GM03348 (cell line): ENCODE measurements around the gene SHOX.
"Not testable (repeated sequence)": the region's sequence is repeated elsewhere in the genome, so short reads cannot be mapped to it uniquely, and the experiment has no call there.

Experiments used
- DNase-seq: peaks from one replicate; pipeline ENCODE4 v3.0.0; 2012; ENCODE audit warnings: low spot score

SHOX gene

DNA sequence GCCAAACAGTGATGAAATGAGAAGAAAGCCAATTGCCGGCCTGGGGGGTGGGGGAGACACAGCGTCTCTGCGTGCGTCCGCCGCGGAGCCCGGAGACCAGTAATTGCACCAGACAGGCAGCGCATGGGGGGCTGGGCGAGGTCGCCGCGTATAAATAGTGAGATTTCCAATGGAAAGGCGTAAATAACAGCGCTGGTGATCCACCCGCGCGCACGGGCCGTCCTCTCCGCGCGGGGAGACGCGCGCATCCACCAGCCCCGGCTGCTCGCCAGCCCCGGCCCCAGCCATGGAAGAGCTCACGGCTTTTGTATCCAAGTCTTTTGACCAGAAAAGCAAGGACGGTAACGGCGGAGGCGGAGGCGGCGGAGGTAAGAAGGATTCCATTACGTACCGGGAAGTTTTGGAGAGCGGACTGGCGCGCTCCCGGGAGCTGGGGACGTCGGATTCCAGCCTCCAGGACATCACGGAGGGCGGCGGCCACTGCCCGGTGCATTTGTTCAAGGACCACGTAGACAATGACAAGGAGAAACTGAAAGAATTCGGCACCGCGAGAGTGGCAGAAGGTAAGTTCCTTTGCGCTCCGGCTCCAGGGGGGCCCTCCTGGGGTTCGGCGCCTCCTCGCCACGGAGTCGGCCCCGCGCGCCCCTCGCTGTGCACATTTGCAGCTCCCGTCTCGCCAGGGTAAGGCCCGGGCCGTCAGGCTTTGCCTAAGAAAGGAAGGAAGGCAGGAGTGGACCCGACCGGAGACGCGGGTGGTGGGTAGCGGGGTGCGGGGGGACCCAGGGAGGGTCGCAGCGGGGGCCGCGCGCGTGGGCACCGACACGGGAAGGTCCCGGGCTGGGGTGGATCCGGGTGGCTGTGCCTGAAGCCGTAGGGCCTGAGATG is at the start of gene SHOX:
SHOX (plus strand) TSS at position 180 of the 885 bp plus-strand sequence; CDS start at position 287, 107 bp downstream.
- no peak for DNase-seq

DNA sequence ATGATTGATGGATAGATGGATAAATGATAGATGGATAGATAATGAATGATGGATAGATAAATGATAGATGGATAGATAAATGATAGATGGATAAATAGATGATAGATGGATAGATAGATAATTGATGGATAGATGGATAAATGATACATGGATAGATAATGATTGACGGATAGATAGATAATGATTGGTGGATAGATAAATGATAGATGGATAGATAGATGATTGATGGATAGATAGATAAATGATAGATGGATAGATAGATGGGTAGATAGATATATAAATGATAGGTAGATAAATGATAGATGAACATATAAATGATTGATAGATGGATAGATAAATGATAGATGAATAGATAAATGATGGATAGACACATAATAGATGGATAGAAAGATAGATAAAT is 49.5 kb upstream of the SHOX start:
- DNase-seq, result no peak

DNA sequence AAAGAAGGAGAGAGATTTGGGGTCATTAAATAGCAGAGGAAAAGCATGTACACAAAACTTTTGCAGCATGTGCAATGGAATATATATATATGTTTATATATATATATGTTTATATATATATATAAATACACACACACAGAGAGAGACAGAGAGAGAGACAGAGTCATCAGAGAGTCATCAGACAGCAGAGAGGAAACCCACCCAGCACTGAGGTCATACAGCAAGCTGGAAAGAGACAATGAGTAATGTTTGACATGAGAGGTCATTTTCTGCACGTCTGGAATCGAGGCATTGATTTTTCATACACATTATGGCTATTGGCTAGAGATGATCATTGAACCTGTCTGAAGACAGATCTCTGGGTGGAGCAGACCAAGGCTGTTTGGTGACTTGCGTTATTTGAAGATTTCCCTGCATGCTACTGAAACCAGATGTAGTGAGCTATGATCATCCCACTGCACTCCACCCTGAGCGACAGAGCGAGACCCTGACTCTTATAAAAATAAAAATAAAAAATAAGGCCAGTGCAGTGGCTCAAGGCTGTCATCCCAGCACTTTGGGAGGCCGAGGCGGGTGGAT is 48.8 kb upstream of the SHOX start:
- DNase-seq, result no peak

DNA sequence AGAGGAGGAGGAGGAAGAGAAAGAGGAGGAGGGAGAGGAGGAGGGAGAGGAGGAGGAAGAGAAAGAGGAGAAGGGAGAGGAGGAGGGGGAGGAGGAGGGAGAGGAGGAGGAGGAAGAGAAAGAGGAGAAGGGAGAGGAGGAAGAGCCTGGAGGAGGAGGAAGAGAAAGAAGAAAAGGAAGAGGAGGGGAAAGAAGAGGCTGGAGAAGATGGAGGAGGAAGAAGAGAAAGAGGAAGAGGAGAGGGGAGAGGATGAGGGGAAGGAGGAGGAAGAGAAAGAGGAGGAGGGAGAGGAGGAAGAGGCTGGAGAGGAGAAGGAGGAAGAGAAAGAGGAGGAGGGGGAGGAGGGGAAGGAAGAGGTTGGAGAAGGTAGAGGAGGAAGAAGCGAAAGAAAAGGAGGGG is 46.0 kb upstream of the SHOX start:
- DNase-seq, result no peak

DNA sequence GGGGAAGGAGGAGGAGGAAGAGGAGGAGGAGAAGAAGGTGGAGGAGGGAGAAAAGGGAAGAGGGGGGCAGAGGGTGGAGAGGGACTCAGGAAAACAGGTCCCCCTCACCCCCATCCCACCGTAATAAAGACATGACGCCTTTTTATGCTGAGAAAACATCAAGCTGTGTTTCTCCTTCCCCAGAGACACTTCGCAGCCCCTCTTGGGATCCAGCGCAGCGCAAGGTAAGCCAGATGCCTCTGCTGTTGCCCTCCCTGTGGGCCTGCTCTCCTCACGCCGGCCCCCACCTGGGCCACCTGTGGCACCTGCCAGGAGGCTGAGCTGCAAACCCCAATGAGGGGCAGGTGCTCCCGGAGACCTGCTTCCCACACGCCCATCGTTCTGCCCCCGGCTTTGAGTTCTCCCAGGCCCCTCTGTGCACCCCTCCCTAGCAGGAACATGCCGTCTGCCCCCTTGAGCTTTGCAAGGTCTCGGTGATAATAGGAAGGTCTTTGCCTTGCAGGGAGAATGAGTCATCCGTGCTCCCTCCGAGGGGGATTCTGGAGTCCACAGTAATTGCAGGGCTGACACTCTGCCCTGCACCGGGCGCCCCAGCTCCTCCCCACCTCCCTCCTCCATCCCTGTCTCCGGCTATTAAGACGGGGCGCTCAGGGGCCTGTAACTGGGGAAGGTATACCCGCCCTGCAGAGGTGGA is 45.3 kb upstream of the SHOX start:
- DNase-seq, result no peak

DNA sequence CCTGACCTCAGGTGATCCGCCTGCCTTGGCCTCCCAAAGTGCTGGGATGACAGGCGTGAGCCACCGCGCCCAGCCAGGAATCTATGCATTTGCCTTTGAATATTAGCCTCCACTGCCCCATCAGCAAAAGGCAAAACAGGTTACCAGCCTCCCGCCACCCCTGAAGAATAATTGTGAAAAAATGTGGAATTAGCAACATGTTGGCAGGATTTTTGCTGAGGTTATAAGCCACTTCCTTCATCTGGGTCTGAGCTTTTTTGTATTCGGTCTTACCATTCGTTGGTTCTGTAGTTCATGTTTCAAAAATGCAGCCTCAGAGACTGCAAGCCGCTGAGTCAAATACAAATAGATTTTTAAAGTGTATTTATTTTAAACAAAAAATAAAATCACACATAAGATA is 44.2 kb upstream of the SHOX start:
- no peak for DNase-seq

DNA sequence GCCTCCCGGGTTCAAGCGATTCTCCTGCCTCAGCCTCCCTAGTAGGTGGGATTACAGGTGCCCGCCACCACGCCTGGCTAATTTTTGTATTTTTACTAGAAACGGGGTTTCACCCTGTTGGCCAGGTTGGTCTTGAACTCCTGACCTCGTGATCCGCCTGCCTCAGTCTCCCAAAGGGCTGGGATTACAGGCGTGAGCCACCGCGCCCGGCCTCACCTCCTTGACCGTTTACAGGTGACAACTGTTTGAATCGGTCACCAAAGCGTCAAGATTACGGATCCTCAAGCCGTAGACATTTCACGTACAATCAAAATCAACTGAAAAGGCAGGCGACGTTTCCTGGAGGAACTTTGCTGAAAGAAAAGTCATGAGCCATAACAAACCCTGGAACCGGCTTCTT is 41.3 kb upstream of the SHOX start:
- DNase-seq, result not testable (repeated sequence)

DNA sequence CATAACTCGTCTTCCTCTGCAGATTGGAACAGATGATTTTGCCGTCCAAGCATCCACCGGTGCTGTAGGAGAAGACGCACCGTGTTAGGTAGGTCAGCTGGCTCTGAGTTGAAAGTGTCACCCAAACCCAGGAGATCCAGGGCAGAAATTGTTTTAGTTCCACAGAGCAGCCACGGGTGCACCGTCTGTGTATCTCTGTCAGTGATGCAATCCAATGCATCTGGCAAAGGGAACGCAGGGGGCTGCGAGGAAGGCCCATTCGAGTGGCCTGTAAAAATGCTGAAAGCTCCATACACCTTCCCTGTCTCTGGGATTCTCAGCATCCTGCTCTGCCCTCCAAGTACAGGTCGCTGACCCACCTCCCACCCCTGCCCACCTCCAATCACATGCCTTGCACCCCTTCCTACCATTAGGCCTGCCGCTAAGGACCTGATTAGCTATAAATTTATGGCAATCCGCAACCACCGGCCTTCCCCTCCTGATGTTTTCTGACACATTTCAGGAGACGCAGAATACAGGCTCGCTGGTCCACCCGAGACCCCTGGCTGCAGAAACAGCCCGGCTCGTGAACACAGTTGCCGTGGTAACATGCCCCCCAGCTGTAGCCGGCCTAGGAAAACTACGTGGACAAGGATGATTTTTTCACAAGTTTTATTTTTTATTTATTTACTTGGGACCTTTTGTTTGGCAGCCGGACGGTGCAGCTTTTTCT is 39.7 kb upstream of the SHOX start:
- DNase-seq, result no peak

DNA sequence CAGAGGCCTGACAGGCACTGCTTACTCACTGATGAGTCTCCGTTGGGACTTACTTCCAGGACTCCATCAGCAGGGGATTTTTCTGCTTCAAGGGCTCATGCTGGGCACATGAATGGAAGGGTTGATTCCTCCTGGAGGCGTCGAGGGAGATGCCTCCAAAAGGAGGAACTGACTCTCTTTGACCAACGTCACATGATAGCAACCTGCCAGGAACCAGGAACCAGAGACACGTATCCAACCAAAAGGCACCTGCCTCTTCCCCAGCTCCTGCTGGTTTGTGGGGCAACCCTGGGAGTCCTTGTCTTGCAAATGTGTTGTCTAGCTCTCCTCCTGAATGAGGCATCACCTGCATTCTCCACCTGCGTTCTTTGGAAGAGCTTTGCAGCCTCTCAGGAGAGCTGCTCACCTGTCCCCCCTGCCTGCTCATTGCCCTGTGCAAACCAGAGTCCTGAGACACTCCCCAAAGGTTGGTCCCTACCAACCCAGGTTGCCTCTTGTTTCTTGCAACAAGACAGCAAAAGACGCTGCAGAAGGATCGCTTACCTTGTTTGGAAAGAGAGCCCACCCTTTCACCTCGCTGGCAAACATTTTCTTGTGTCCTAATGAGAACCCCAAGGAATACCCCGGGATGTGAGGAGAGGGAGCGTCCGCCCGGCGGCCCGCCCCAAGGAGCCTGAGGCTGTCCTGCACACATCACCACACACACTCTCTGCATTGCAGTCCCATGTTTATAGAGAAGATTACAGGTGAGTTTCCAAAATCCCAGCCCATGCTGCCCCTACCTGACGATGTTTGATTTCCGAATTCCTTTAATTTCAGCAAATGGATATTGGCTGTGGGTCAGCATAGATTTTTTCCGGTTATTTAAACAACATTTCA is 30.5 kb upstream of the SHOX start:
- no peak for DNase-seq

DNA sequence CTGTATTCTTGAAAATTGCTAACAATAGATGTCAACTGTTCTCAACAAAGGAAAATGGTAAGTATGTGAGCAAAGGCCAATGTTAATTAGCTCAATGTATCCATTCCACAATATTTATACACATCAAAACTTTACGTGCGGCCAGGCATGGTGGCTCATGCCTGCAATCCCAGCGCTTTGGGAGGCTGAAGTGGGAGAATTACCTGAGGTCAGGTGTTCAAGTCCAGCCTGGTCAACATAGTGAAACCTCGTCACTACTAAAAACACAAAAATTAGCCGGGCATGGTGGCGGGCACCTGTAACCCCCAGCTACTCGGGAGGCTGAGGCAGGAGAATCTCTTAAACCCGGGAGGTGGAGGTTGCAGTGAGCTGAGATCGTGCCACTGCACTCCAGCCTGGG is 27.6 kb upstream of the SHOX start:
- DNase-seq, result not testable (repeated sequence)

DNA sequence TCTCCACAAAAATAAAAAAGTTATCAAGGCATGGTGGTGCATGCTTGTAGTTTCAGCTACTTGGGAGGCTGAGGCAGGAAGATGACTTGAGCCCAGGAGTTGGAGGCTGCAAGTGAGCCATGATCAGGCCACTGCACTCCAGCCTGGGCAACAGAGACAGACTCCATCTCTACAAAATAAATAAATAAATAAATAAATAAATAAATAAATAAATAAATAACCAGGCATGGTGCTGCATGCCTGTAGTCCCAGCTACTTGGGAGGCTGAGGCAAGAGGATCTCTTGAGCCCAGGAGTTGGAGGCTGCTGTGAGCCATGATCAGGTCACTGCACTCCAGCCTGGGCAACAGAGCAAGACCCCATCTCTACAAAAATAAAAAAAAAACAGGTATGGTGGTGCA is 26.0 kb upstream of the SHOX start:
- DNase-seq, result not testable (repeated sequence)

DNA sequence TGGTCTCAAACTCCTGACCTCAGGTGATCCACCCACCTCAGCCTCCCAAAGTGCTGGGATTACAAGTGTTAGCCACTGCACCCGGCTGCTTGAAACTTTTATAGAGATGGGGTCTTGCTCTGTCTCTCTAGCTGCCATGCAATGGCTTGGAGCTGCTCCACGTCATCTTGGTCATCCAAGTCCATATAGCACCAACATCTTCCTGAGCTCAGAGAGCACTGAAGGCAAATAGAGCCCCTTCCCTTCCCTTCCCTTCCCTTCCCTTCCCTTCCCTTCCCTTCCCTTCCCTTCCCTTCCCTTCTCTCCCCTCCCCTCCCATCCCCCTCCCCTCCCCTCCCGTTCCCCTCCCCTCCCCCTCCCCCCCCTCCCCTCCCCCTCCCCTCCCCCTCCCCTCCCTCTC is 22.5 kb upstream of the SHOX start:
- not testable (repeated sequence) for DNase-seq

DNA sequence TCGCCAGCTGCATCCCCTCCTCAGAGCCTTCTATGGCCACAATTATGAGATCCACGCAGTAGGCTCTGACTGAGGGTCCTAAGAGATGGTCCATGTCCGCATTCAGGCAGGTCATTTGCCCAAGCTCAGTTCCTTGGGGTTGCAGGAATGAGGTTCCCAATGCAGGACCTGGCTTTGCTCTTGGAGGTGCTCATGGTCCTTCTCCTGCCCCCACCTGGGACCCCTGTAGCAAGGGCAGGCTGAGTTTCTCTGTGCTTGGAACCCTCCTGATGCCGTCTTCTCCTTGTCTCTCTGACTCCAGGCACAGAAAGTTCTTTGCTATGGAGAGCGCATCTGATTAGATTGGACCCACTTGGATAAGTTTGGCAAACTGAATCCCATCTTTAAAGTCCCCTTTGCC is 16.5 kb upstream of the SHOX start:
- DNase-seq, result no peak

DNA sequence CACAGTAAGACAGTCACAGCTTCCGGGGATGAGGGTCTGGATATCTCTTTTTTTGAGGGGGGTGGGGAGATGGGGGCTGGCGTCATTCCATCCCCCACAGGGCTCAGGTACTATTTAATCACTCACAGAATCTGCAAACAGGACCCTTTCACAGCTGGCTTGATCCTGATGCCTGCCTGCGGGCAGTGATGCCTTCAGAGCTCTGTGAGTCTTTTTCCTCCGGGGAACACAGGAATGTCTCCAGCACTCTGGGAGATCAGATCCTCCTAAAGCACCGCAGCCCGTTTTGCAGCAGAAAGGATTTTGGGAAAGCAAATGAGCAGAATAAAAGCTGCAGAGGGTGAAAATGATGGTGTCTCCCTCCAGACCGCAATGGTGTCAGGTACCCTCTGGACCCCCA is 13.2 kb upstream of the SHOX start:
- DNase-seq, result no peak

DNA sequence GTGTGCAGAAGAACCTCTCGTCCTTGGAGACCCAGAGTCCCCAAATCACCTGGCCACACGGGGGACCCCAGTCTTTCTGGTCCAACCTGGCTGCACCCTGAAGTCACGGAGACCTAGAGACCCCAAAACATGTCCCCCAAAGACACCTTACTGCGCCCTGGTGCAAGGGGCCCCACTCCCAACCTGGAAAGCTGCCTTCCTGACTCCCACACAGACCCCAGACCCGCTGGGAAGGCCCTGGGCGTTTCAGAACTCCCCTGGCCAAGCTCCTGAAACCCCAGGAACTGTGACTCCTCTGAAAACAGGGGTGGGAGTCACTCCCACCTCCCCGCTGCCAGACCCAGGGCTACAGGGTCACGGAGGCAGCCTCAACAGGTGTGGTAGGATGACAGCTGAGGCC is 12.7 kb upstream of the SHOX start:
- DNase-seq, result no peak

DNA sequence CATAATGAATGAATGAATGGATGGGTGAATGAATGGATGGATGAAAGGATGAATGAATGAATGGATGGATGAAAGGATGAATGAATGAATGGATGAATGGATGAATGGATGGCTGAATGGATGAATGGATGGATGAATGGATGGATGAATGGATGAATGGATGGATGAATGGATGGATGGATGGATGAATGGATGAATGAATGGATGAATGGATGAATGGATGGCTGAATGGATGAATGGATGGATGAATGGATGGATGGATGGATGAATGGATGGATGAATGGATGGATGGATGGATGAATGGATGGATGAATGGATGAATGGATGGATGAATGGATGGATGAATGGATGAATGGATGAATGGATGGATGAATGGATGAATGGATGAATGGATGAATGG is 12.3 kb upstream of the SHOX start:
- DNase-seq, result not testable (repeated sequence)

DNA sequence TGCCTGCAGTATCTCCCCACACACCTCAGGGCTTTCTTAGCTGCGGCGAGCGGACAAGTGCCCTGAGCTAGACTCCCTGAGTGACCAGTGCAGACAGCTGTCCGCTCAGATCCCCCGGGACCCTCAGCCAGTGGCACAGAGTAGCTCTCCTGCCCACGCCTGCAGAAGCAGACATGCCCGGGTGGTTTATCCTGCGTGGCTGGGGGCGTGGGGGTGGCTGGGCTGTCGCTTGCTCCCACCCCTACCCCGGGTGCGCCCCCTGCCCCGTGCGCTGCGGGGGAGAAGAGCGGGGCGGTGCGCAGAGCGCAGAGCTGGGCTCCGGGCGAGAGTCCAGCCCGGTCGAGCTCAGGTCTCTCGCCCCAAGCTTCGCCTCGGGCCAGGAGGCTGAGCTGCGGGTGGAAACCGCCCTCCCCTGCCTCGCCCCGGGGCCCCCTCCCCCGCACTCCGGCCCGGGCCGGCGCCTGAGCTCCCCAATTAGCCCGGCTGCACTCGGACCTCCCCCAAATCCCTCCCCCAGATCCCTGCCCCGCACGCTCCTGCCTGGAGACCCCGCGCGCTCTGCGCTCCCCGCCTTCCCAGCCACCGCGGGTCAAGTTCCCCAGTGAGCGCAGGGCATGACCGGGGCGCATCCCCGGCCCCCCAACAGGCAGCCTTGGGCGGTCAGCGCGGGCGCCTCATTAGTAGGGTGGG is 11.7 kb upstream of the SHOX start:
- no peak for DNase-seq

DNA sequence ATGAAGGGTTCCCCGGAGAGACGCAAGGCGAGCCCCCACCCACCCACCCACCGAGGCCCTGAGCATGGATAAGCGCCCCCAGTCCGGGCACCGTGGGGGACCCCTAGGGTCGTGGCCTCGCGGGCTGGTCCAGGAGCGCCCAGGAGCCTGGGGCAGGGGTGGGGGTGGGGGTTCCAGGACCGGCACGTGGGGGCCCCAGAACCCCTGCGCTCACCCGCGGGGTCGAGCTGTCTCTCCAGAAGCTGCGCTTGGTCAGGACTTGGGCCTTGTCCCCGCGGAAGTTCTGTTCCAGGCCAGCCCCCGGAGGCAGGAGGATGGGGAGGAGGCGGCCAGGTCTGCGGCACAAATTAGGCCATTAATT is 11.2 kb upstream of the SHOX start:
- no peak for DNase-seq

DNA sequence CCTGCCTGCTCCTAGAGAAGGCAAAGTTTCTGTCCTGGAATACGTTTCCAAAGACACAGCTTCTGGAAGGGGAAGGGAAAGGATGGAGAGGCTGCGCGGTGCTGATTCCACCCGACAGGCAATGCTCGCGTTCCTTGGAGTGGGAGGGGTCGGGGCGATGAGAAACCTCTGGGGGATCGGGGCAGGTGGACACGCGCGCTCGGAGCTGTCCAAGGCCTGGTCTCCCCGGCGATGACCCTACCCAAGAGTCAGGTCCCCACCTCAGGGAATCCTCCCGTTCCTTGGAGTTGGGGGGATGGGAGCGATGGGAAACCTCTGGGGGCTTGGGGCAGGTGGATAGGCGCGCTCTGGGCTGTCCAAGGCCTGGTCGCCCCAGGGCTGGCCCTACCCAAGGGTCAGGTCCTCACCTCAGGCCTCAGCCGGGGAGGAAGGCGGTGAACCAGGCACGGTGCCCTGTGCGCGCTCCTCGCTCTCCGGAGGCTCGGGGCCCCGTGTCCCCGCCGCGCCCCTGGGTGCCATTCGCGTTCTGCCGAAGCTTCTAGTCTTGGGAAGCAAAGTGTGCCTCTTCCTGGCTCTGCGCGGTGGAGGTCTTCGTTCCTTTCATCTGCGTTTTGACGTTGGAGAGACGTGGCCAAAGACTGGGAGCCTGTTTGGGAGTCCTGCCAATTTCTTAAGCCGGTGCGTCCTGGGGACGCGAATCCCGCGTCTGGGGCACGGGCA is 10.6 kb upstream of the SHOX start:
- DNase-seq, result no peak
